Stomach (tissue), 4 donors: ENCODE results near the gene C4orf50.
"Not testable (repeated sequence)": the region's sequence is repeated elsewhere in the genome, so short reads cannot be mapped to it uniquely, and the experiment has no call there.

Experiments used
- CTCF ChIP-seq, 7 experiments: fragments of 450-650 bp in 4 of 7; fragments of 200-600 bp in 3 of 7; sonication (generic) in 3 of 7; IDR thresholded peaks; one replicate each; pipeline ENCODE4 v1.5.1; 2016 to 2019; ENCODE audit warnings: antibody characterized with exemption in 7 of 7, control low read depth in 2 of 7, mild to moderate bottlenecking in 1 of 7
- POLR2A ChIP-seq, 4 donors: fragments of 450-650 bp; IDR thresholded peaks; one replicate each; pipeline ENCODE4 v1.6.1; 2016; ENCODE audit warnings: antibody characterized with exemption in 4 of 4, control low read depth in 2 of 4, mild to moderate bottlenecking in 1 of 4, moderate library complexity in 1 of 4

- TF ChIP-seq CTCF, POLR2A (IDR thresholded peaks at IDR 0.05): not testable (repeated sequence)
Measured at GRCh38 chr4:5856362-5856761, 161.9 kb downstream of the C4orf50 start.
